ENCODE results near the gene CRYGS.
"Not testable (repeated sequence)": the region's sequence is repeated elsewhere in the genome, so short reads cannot be mapped to it uniquely, and the experiment has no call there.

CRYGS gene

GRCh38 chr3:186540221-186540834, 3.9 kb downstream of the CRYGS start:
- H3K4me3 ChIP-seq (ENCODE audit: control insufficient read depth, low read depth, low read length): no peak overlapping the region
- DNase-seq (ENCODE audit: low read depth): peak; percentile 24
- TF ChIP-seq CTCF (IDR thresholded peaks at IDR 0.05; ENCODE audit: control insufficient read depth, insufficient read depth, low read depth, low read length, missing control alignments): peak; percentile 56

GRCh38 chr3:186538779-186539178, 5.4 kb downstream of the CRYGS start:
- DNase-seq (ENCODE audit: low read depth): no peak
- TF ChIP-seq CTCF (IDR thresholded peaks at IDR 0.05; ENCODE audit: control insufficient read depth, insufficient read depth, low read depth, low read length, missing control alignments): no peak
- H3K4me3 ChIP-seq (ENCODE audit: control insufficient read depth, low read depth, low read length): no peak overlapping the region

GRCh38 chr3:186536883-186537844, 7.0 kb downstream of the CRYGS start:
- no peak for DNase-seq (ENCODE audit: low read depth)
- H3K4me3 ChIP-seq (ENCODE audit: control insufficient read depth, low read depth, low read length): no peak overlapping the region
- no peak for TF ChIP-seq CTCF (IDR thresholded peaks at IDR 0.05; ENCODE audit: control insufficient read depth, insufficient read depth, low read depth, low read length, missing control alignments)

GRCh38 chr3:186534113-186534669, 10.0 kb downstream of the CRYGS start:
- no peak overlapping the region for H3K4me3 ChIP-seq (ENCODE audit: control insufficient read depth, low read depth, low read length)
- no peak for DNase-seq (ENCODE audit: low read depth)
- TF ChIP-seq CTCF (IDR thresholded peaks at IDR 0.05; ENCODE audit: control insufficient read depth, insufficient read depth, low read depth, low read length, missing control alignments): no peak

GRCh38 chr3:186532598-186533072, 11.5 kb downstream of the CRYGS start:
- no peak overlapping the region for H3K4me3 ChIP-seq (ENCODE audit: control insufficient read depth, low read depth, low read length)
- no peak for DNase-seq (ENCODE audit: low read depth)
- no peak for TF ChIP-seq CTCF (IDR thresholded peaks at IDR 0.05; ENCODE audit: control insufficient read depth, insufficient read depth, low read depth, low read length, missing control alignments)

- H3K4me3 ChIP-seq (ENCODE audit: control insufficient read depth, low read depth, low read length); DNase-seq (ENCODE audit: low read depth): not testable (repeated sequence)
Observed at GRCh38 chr3:186531694-186532093, 12.5 kb downstream of the CRYGS start.

- no peak overlapping the region for H3K4me3 ChIP-seq (ENCODE audit: control insufficient read depth, low read depth, low read length)
- DNase-seq (ENCODE audit: low read depth): no peak
- TF ChIP-seq CTCF (IDR thresholded peaks at IDR 0.05; ENCODE audit: control insufficient read depth, insufficient read depth, low read depth, low read length, missing control alignments): no peak
Observed at GRCh38 chr3:186530415-186530814, 13.8 kb downstream of the CRYGS start.

Measured in AG09309 (cell line).